ENCODE data around the gene PDE4B.
A peak's percentile ranks its signal among the peaks of the same experiment; 100 is the strongest.

Gene PDE4B

GRCh38 chr1:66348776-66349175, 556.1 kb downstream of the PDE4B start:
- no peak overlapping the region for H2AFZ ChIP-seq (ENCODE audit: low read depth, low read length)
- no peaks in the 10 kb centered on the region for H3K9me3 ChIP-seq (ENCODE audit: insufficient read depth, low read length)
- H3K36me3 ChIP-seq (replicated peaks; ENCODE audit: low read depth, low read length): peaks cover 12% of the 10 kb centered on the region
- H3K4me3 ChIP-seq (ENCODE audit: low read length): 0 out of 2 replicates have a peak overlapping the region, but pooled peaks have one; percentile 52
- no peak for TF ChIP-seq EZH2phosphoT487 (IDR thresholded peaks at IDR 0.05; ENCODE audit: low read depth)
- TF ChIP-seq CTCF (IDR thresholded peaks at IDR 0.05; ENCODE audit: low read depth, low read length): no peak
- H3K4me2 ChIP-seq (ENCODE audit: low read length): peak overlapping the region; percentile 64
- H4K20me1 ChIP-seq (ENCODE audit: insufficient read depth, low read length): peaks cover 88% of the 10 kb centered on the region
- H3K27me3 ChIP-seq (ENCODE audit: low read depth, low read length): no peaks in the 10 kb centered on the region
- H3K79me2 ChIP-seq (ENCODE audit: low read length): peaks cover 100% of the 10 kb centered on the region
- no peak overlapping the region for H3K9ac ChIP-seq (ENCODE audit: low read length)
- H3K27ac ChIP-seq (ENCODE audit: low read length): peak overlapping the region; percentile 61
- peaks cover 98% of the 10 kb centered on the region for H3K4me1 ChIP-seq (ENCODE audit: low read length)

- Histone ChIP-seq H3K79me2 (ENCODE audit: low read length) (peaks cover 100% of the 10 kb centered on the region), H4K20me1 (ENCODE audit: insufficient read depth, low read length) (peaks cover 90% of the 10 kb centered on the region), H3K9ac (ENCODE audit: low read length) (peak overlapping the region; percentile 38; the same call in 1 of the 2 replicates), H3K4me1 (ENCODE audit: low read length) (peaks cover 98% of the 10 kb centered on the region), H3K4me3 (ENCODE audit: low read length) (peak overlapping the region; percentile 52), H3K4me2 (ENCODE audit: low read length) (peak overlapping the region; percentile 64), H2AFZ (ENCODE audit: low read depth, low read length) (no peak overlapping the region), H3K9me3 (ENCODE audit: insufficient read depth, low read length) (no peaks in the 10 kb centered on the region), H3K36me3 (replicated peaks; ENCODE audit: low read depth, low read length) (peaks cover 12% of the 10 kb centered on the region), H3K27ac (ENCODE audit: low read length) (peak overlapping the region; percentile 61), H3K27me3 (ENCODE audit: low read depth, low read length) (no peaks in the 10 kb centered on the region)
- no peak for TF ChIP-seq EZH2phosphoT487 (IDR thresholded peaks at IDR 0.05; ENCODE audit: low read depth)
- TF ChIP-seq CTCF (IDR thresholded peaks at IDR 0.05; ENCODE audit: low read depth, low read length): no peak
These were observed 556.5 kb downstream of the PDE4B start for GRCh38 chr1:66349242-66349641.

- H3K36me3 ChIP-seq (replicated peaks; ENCODE audit: low read depth, low read length): peaks cover 12% of the 10 kb centered on the region
- H3K4me1 ChIP-seq (ENCODE audit: low read length): peaks cover 99% of the 10 kb centered on the region
- TF ChIP-seq EZH2phosphoT487 (IDR thresholded peaks at IDR 0.05; ENCODE audit: low read depth): no peak
- no peak for TF ChIP-seq CTCF (IDR thresholded peaks at IDR 0.05; ENCODE audit: low read depth, low read length)
- H2AFZ ChIP-seq (ENCODE audit: low read depth, low read length): no peak overlapping the region
- H3K27ac ChIP-seq (ENCODE audit: low read length): peak overlapping the region; percentile 61
- peak overlapping the region; percentile 38; the same call in 1 of the 2 replicates for H3K9ac ChIP-seq (ENCODE audit: low read length)
- H3K79me2 ChIP-seq (ENCODE audit: low read length): peaks cover 100% of the 10 kb centered on the region
- peak overlapping the region; percentile 52 for H3K4me3 ChIP-seq (ENCODE audit: low read length)
- H3K27me3 ChIP-seq (ENCODE audit: low read depth, low read length): no peaks in the 10 kb centered on the region
- no peaks in the 10 kb centered on the region for H3K9me3 ChIP-seq (ENCODE audit: insufficient read depth, low read length)
- peak overlapping the region; percentile 64 for H3K4me2 ChIP-seq (ENCODE audit: low read length)
- H4K20me1 ChIP-seq (ENCODE audit: insufficient read depth, low read length): peaks cover 92% of the 10 kb centered on the region
These were observed 557.4 kb downstream of the PDE4B start for GRCh38 chr1:66350001-66350547.

GRCh38 chr1:66351478-66351877, 558.8 kb downstream of the PDE4B start:
- Histone ChIP-seq H2AFZ (ENCODE audit: low read depth, low read length) (no peak overlapping the region), H3K27me3 (ENCODE audit: low read depth, low read length) (no peaks in the 10 kb centered on the region), H3K9me3 (ENCODE audit: insufficient read depth, low read length) (no peaks in the 10 kb centered on the region), H3K4me3 (ENCODE audit: low read length) (no peak overlapping the region), H3K4me1 (ENCODE audit: low read length) (peaks cover 99% of the 10 kb centered on the region), H3K4me2 (ENCODE audit: low read length) (peak overlapping the region; percentile 62; the same call in 1 of the 2 replicates), H3K27ac (ENCODE audit: low read length) (peak overlapping the region; percentile 22; the same call in 1 of the 2 replicates), H3K79me2 (ENCODE audit: low read length) (peaks cover 100% of the 10 kb centered on the region), H3K9ac (ENCODE audit: low read length) (no peak overlapping the region), H4K20me1 (ENCODE audit: insufficient read depth, low read length) (peaks cover 78% of the 10 kb centered on the region), H3K36me3 (replicated peaks; ENCODE audit: low read depth, low read length) (peaks cover 10% of the 10 kb centered on the region)
- no peak for TF ChIP-seq EZH2phosphoT487 (IDR thresholded peaks at IDR 0.05; ENCODE audit: low read depth)
